ENCODE measurements around the gene WWP2.
"Not testable (repeated sequence)": the region's sequence is repeated elsewhere in the genome, so short reads cannot be mapped to it uniquely, and the experiment has no call there.

The WWP2 gene

GRCh38 chr16:69848637-69849545, 86.8 kb downstream of the WWP2 start:
- peak; percentile 83 for DNase-seq (ENCODE audit: low read depth)
- peak overlapping the region; percentile 1 for H3K4me3 ChIP-seq (ENCODE audit: low read depth, low read length)

- no peak for DNase-seq (ENCODE audit: low read depth)
- no peak overlapping the region for H3K4me3 ChIP-seq (ENCODE audit: low read depth, low read length)
These were observed 89.5 kb downstream of the WWP2 start for GRCh38 chr16:69851491-69852240.

- no peak overlapping the region for H3K4me3 ChIP-seq (ENCODE audit: low read depth, low read length)
- no peak for DNase-seq (ENCODE audit: low read depth)
These were observed 90.7 kb downstream of the WWP2 start for GRCh38 chr16:69852815-69853214.

GRCh38 chr16:69853481-69853880, 91.3 kb downstream of the WWP2 start:
- no peak for DNase-seq (ENCODE audit: low read depth)
- H3K4me3 ChIP-seq (ENCODE audit: low read depth, low read length): no peak overlapping the region

GRCh38 chr16:69854776-69855175, 92.6 kb downstream of the WWP2 start:
- not testable (repeated sequence) for DNase-seq (ENCODE audit: low read depth); H3K4me3 ChIP-seq (ENCODE audit: low read depth, low read length)

GRCh38 chr16:69855592-69855991, 93.5 kb downstream of the WWP2 start:
- H3K4me3 ChIP-seq (ENCODE audit: low read depth, low read length): no peak overlapping the region
- no peak for DNase-seq (ENCODE audit: low read depth)

GRCh38 chr16:69858191-69859104, 96.3 kb downstream of the WWP2 start:
- H3K4me3 ChIP-seq (ENCODE audit: low read depth, low read length): no peak overlapping the region
- DNase-seq (ENCODE audit: low read depth): no peak

- DNase-seq (ENCODE audit: low read depth): no peak
- H3K4me3 ChIP-seq (ENCODE audit: low read depth, low read length): no peak overlapping the region
These were observed 97.2 kb downstream of the WWP2 start for GRCh38 chr16:69859105-69859989.

GRCh38 chr16:69860233-69861231, 98.4 kb downstream of the WWP2 start:
- H3K4me3 ChIP-seq (ENCODE audit: low read depth, low read length): no peak overlapping the region
- DNase-seq (ENCODE audit: low read depth): no peak

- no peak overlapping the region for H3K4me3 ChIP-seq (ENCODE audit: low read depth, low read length)
- DNase-seq (ENCODE audit: low read depth): peak; percentile 22
These were observed 99.3 kb downstream of the WWP2 start for GRCh38 chr16:69861292-69862030.

GRCh38 chr16:69863401-69864281, 101.5 kb downstream of the WWP2 start:
- H3K4me3 ChIP-seq (ENCODE audit: low read depth, low read length): no peak overlapping the region
- no peak for DNase-seq (ENCODE audit: low read depth)

GRCh38 chr16:69865701-69866100, 103.6 kb downstream of the WWP2 start:
- H3K4me3 ChIP-seq (ENCODE audit: low read depth, low read length): no peak overlapping the region
- DNase-seq (ENCODE audit: low read depth): no peak

GRCh38 chr16:69867784-69868560, 105.8 kb downstream of the WWP2 start:
- DNase-seq (ENCODE audit: low read depth): no peak
- H3K4me3 ChIP-seq (ENCODE audit: low read depth, low read length): no peak overlapping the region

GRCh38 chr16:69870761-69871160, 108.6 kb downstream of the WWP2 start:
- DNase-seq (ENCODE audit: low read depth): no peak
- no peak overlapping the region for H3K4me3 ChIP-seq (ENCODE audit: low read depth, low read length)

GRCh38 chr16:69871708-69872107, 109.6 kb downstream of the WWP2 start:
- H3K4me3 ChIP-seq (ENCODE audit: low read depth, low read length): no peak overlapping the region
- no peak for DNase-seq (ENCODE audit: low read depth)
